Pancreas (tissue), 10 donors: ENCODE measurements around the gene GNAT3. TPM values are rescaled to one million over a fixed set of nuclear protein-coding genes. Genes with fewer than 3 reads are reported as not detected.

Experiments used
- ATAC-seq, 4 donors: fragments of 200-7000 bp; cut with Tn5 transposase; one replicate each; pipeline versions ENCODE4 v1.8.0 to v1.9.1; 2020; ENCODE audit warnings: mild to moderate bottlenecking in 4 of 4, moderate library complexity in 4 of 4
- DNase-seq, 6 donors: peaks; one replicate each; pipeline ENCODE4 v3.0.0-alpha.2; 2020
- FAIRE-seq: peaks from 2 replicates; lab custom pipeline; 2012; peaks lifted over from hg19 to GRCh38; lab: Jason Lieb, UNC
- H3K27ac ChIP-seq, 4 donors: fragments of 200-600 bp; sonication (generic); 1 replicate in 3 of 4; 2 replicates in 1 of 4; pipeline versions ENCODE4 v1.5.0 to v1.8.0; 2020
- H3K27me3 ChIP-seq, 4 donors: fragments of 200-600 bp; one replicate each; pipeline ENCODE4 v1.8.0; 2021
- H3K36me3 ChIP-seq, 3 donors: fragments of 200-600 bp; sonication (generic) in 1 of 3; one replicate each; pipeline versions ENCODE4 v1.5.0 to v1.8.0; 2020 to 2021
- H3K4me1 ChIP-seq, 3 donors: fragments of 200-600 bp; one replicate each; pipeline ENCODE4 v1.8.0; 2021
- H3K4me3 ChIP-seq, 4 donors: fragments of 200-600 bp; sonication (generic) in 2 of 4; one replicate each; pipeline versions ENCODE4 v1.5.0 to v1.8.0; 2020 to 2021
- H3K9me3 ChIP-seq, 4 donors: fragments of 200-600 bp; one replicate each; pipeline ENCODE4 v1.8.0; 2021
- WGBS, 2 donors: extraction: QIAGEN DNeasy Blood & Tissue Kit; methylation state at CpG; one replicate each; pipeline ENCODE4 v1.1.7; 2013; 5-methylcytosine and 5-hydroxymethylcytosine counted together
- intact Hi-C, 3 donors: fragments of 100-400 bp; cut with DNase I; formaldehyde crosslinking; loops; one replicate each; pipeline versions ENCODE4 v1.11.1 to v1.14.2; 2022
- polyA plus RNA-seq, 2 donors: library from polyadenylated mRNA; stranded (reverse); fragments of 200-250 nt; gene quantifications; one replicate each; pipeline ENCODE4 v1.2.3, GENCODE V29; 2013
- total RNA-seq, 6 donors: library from RNA; stranded (reverse); fragmentation: NEBNext Ultra II Directional in 4 of 6; extraction: Animal tissue kit (Norgen Biotek cat#: 25700) in 4 of 6; gene quantifications; one replicate each; pipeline versions ENCODE4 v1.2.1 to v1.2.4, GENCODE V29; 2021 to 2023
- TF ChIP-seq, protein P1 (sequence below), 4 donors: fragments of 200-600 bp; sonication (generic) in 3 of 4; IDR thresholded peaks; one replicate each; pipeline versions ENCODE4 v1.5.0 to v1.8.0; 2021; ENCODE audit warnings: antibody characterized with exemption in 4 of 4
- donor health status: healthy with polysubstance abuse.
- donor health status: DM: no; HTN: no; CAD: no; lungs with moderate emphysema.
- donor health status: DM: no; HTN: no; CAD: no.
- donor health status: control.
- donor health status: control.
- donor health status: Bipolar disorder and iron deficiency.
- donor health status: DM: yes; HTN: yes; CAD: no.
- donor health status: DM: no; HTN: no; CAD: no.
- donor health status: DM: no; HTN: no; CAD: no.
- donor health status: DM: yes; HTN: yes; CAD: no.

The GNAT3 gene
- total and polyA plus RNA-seq, 8 donors: 1.2 TPM; not detected in 7

- Histone ChIP-seq H3K4me1 (no peaks in the 10 kb centered on the region), H3K36me3 (no peaks in the 10 kb centered on the region), H3K4me3 (no peak overlapping the region), H3K27ac (no peak overlapping the region), H3K9me3 (no peaks in the 10 kb centered on the region), H3K27me3 (no peaks in the 10 kb centered on the region)
- TF ChIP-seq, protein P1, sequence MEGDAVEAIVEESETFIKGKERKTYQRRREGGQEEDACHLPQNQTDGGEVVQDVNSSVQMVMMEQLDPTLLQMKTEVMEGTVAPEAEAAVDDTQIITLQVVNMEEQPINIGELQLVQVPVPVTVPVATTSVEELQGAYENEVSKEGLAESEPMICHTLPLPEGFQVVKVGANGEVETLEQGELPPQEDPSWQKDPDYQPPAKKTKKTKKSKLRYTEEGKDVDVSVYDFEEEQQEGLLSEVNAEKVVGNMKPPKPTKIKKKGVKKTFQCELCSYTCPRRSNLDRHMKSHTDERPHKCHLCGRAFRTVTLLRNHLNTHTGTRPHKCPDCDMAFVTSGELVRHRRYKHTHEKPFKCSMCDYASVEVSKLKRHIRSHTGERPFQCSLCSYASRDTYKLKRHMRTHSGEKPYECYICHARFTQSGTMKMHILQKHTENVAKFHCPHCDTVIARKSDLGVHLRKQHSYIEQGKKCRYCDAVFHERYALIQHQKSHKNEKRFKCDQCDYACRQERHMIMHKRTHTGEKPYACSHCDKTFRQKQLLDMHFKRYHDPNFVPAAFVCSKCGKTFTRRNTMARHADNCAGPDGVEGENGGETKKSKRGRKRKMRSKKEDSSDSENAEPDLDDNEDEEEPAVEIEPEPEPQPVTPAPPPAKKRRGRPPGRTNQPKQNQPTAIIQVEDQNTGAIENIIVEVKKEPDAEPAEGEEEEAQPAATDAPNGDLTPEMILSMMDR (IDR thresholded peaks at IDR 0.05): no peak
- DNase-seq: no peak
- no peak for ATAC-seq
- intact Hi-C loops: no loop called here
- no peak for FAIRE-seq
- whole genome bisulfite sequencing, 2 donors: 93 to 95% methylated on average over 1 of the region's 1 CpG
These were observed 99.0 kb downstream of the GNAT3 start for GRCh38 chr7:80412842-80413241.

- no peak for ATAC-seq
- WGBS, 2 donors: 75 to 77% methylated on average over 2 of the region's 2 CpGs
- Histone ChIP-seq H3K9me3 (no peaks in the 10 kb centered on the region), H3K4me1 (no peaks in the 10 kb centered on the region), H3K4me3 (no peak overlapping the region), H3K36me3 (no peaks in the 10 kb centered on the region), H3K27ac (no peak overlapping the region), H3K27me3 (no peaks in the 10 kb centered on the region)
- intact Hi-C loops: no loop called here
- DNase-seq: no peak
- TF ChIP-seq, protein P1 (IDR thresholded peaks at IDR 0.05): no peak
- FAIRE-seq: no peak
These were observed 100.2 kb downstream of the GNAT3 start for GRCh38 chr7:80411621-80412020.

DNA sequence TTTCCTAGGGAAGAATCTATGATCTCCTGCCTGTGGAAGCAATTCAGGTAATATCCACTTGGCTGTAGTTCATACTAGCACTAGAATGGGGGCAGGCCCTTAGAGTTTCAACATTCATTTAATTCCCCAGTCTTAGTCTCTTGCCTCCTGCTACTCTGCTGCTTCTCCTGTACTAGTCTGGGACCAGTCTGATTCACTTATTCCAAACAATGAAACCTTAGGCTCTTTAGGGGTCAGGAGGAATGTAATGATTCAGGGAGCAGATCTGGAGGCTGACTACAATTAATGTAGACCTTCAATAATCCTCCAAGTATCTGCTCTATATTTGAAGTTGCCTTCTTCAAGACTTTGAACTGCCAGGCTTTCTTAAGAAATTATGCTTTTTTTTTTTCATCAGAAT lies 101.8 kb downstream of the GNAT3 start:
- no peak overlapping the region for H3K27ac ChIP-seq
- no peak for ATAC-seq
- no peaks in the 10 kb centered on the region for H3K4me1 ChIP-seq
- TF ChIP-seq, protein P1 (IDR thresholded peaks at IDR 0.05): no peak
- H3K4me3 ChIP-seq: no peak overlapping the region
- no peaks in the 10 kb centered on the region for H3K36me3 ChIP-seq
- no peaks in the 10 kb centered on the region for H3K27me3 ChIP-seq
- no peak for FAIRE-seq
- intact Hi-C loops: no loop called here
- H3K9me3 ChIP-seq: no peaks in the 10 kb centered on the region
- no peak for DNase-seq

Other genes with a start within 250 kb of the GNAT3 start
- gene CD36, start 126.6 kb upstream of the GNAT3 start, total RNA-seq: 10 to 100 TPM in 5 of 6 donors, 1 to 10 TPM in 1; 9.8 to 18.7 (median 15.5) TPM
- gene CD36, start 126.6 kb upstream of the GNAT3 start, polyA plus RNA-seq: 10 to 100 TPM; 15.2 to 25.0 TPM